H1 (cell line): ENCODE results near the gene CRHR1. TPM values are rescaled to one million over a fixed set of nuclear protein-coding genes. Genes with fewer than 3 reads are reported as not detected.

Experiments
- ATF2 ChIP-seq: IDR thresholded peaks from 2 replicates; pipeline ENCODE4 v1.6.1; 2012; ENCODE audit warnings: low read length, inconsistent platforms
- CBX8 ChIP-seq: fragments of 300-800, 300-1000 bp; sonication (generic); IDR thresholded peaks from 2 replicates; pipeline ENCODE4 v1.7.1; 2016; ENCODE audit warnings: low read depth, low read length, borderline replicate concordance
- CHD7 ChIP-seq: fragments of 300-600 bp; sonication (generic); IDR thresholded peaks from 2 replicates; pipeline ENCODE4 v1.7.1; 2012; ENCODE audit warnings: low read length, moderate library complexity, mild to moderate bottlenecking, inconsistent platforms; ENCODE audit not compliant: insufficient replicate concordance
- EP300 ChIP-seq, 2 experiments: IDR thresholded peaks; 1 replicate in 1 of 2; 2 replicates in 1 of 2; pipeline ENCODE4 v1.6.1; 2011 to 2012; ENCODE audit warnings: low read depth in 2 of 2, low read length in 2 of 2, mild to moderate bottlenecking in 2 of 2, borderline replicate concordance in 1 of 2, inconsistent platforms in 1 of 2, moderate library complexity in 1 of 2
- POLR2AphosphoS5 ChIP-seq: IDR thresholded peaks from 2 replicates; pipeline ENCODE4 v1.6.1; 2011; ENCODE audit warnings: low read depth, low read length
- RNF2 ChIP-seq: fragments of 200-900, 300-1000 bp; sonication (generic); IDR thresholded peaks from 2 replicates; pipeline ENCODE4 v1.7.1; 2016; ENCODE audit warnings: borderline replicate concordance, low read depth, mild to moderate bottlenecking, antibody characterized with exemption, low read length; ENCODE audit not compliant: poor library complexity, severe bottlenecking; ENCODE audit errors: missing control alignments
- SIN3A ChIP-seq, 2 experiments: IDR thresholded peaks in 1 of 2; conservative IDR thresholded peaks in 1 of 2; 2 replicates each; pipeline ENCODE4 v1.6.1; 2011 to 2012; ENCODE audit warnings: low read length in 2 of 2, improper control_type of control experiment in 1 of 2, low read depth in 1 of 2, mild to moderate bottlenecking in 1 of 2
- SP2 ChIP-seq: IDR thresholded peaks from 2 replicates; pipeline ENCODE4 v1.6.1; 2012; ENCODE audit warnings: mild to moderate bottlenecking, low read length, inconsistent platforms
- polyA plus RNA-seq, 7 experiments: library from polyadenylated mRNA; depleted of rRNA in 3 of 7; stranded (reverse) in 5 of 7; unstranded in 2 of 7; fragments of >200 nt in 5 of 7; fragments of 200-250 nt in 2 of 7; gene quantifications; 1 replicate in 5 of 7; 2 replicates in 1 of 7; 4 replicates in 1 of 7; pipeline versions ENCODE4 v1.2.1 to v1.2.3, GENCODE V29; 2011 to 2013; ENCODE audit warnings: missing spikeins in 2 of 7, mixed read lengths in 2 of 7
- total RNA-seq: library from RNA; stranded (reverse); fragmentation: NEBNext Ultra II Directional; extraction: Animal tissue kit (Norgen Biotek cat#: 25700); gene quantifications from 2 replicates; pipeline ENCODE4 v1.2.1, GENCODE V29; 2021

CRHR1 gene
- total and polyA plus RNA-seq, 2 of the 8 experiments (the other 6 are each of a cell fraction or from before 2014, with no cell fraction given): 0.56 to 1.7 TPM

- TF ChIP-seq CHD7 (no peak), CBX8 (no peak), POLR2AphosphoS5 (no peak), ATF2 (no peak), RNF2 (no peak), EP300 (IDR thresholded peaks at IDR 0.05; ENCODE audit: borderline replicate concordance in 1 of 2, low read depth in 2 of 2, low read length in 2 of 2) (no peak), SIN3A (conservative IDR thresholded peaks at IDR 0.05 in 1 of 2, IDR thresholded peaks at IDR 0.05 in 1 of 2; ENCODE audit: low read depth in 1 of 2, low read length in 2 of 2) (no peak), SP2 (no peak)
These were observed 93.3 kb downstream of the CRHR1 start (continued) for GRCh38 chr17:45877467-45877866.
